WTC11 (cell line): ENCODE data around the gene KNSTRN. TPM values are rescaled to one million over a fixed set of nuclear protein-coding genes. Genes with fewer than 3 reads are reported as not detected.

ENCODE experiments used
- ATAC-seq: fragments of 200-7000 bp; cut with Tn5 transposase; 2 replicates; pipeline ENCODE4 v1.10.0; 2021; ENCODE audit warnings: mild to moderate bottlenecking, moderate library complexity
- CTCF ChIA-PET: fragments of 300-600 bp; sonication (Branson Sonifier 250); formaldehyde crosslinking; loops from one replicate; lab custom pipeline; 2021; ENCODE audit warnings: antibody characterized with exemption; lab: Charles Lee
- POLR2A ChIA-PET: fragments of 350-600 bp; sonication (Branson Sonifier 250); formaldehyde crosslinking; loops from one replicate; lab custom pipeline; 2021; ENCODE audit warnings: antibody characterized with exemption; lab: Charles Lee
- DNase-seq: peaks from one replicate; pipeline ENCODE4 v3.0.0; 2021; ENCODE audit warnings: low spot score
- H3K27ac Mint-ChIP-seq: 2 replicates; pipeline ENCODE4 v1.8.0; 2021; ENCODE audit warnings: mixed read lengths
- H3K27me3 Mint-ChIP-seq: 2 replicates; pipeline ENCODE4 v1.8.0; 2021; ENCODE audit warnings: low read depth, mild to moderate bottlenecking, moderate library complexity, mixed read lengths
- H3K36me3 Mint-ChIP-seq: 2 replicates; pipeline ENCODE4 v1.8.0; 2021; ENCODE audit warnings: mixed read lengths
- H3K4me1 Mint-ChIP-seq: 2 replicates; pipeline ENCODE4 v1.8.0; 2022; ENCODE audit warnings: mixed read lengths
- H3K4me3 Mint-ChIP-seq: 2 replicates; pipeline ENCODE4 v1.8.0; 2021; ENCODE audit warnings: mild to moderate bottlenecking, moderate library complexity, mixed read lengths
- H3K9me3 Mint-ChIP-seq: 2 replicates; pipeline ENCODE4 v1.8.0; 2021; ENCODE audit warnings: mixed read lengths
- AR ChIP-seq: fragments of 250-450 bp; sonication (Bioruptor Pico); IDR thresholded peaks from 2 replicates; pipeline ENCODE4 v1.9.0; 2021; ENCODE audit warnings: mild to moderate bottlenecking
- E2F4 ChIP-seq: sonication (generic); formaldehyde crosslinking; IDR thresholded peaks from 2 replicates; pipeline ENCODE4 v1.8.1; 2022; ENCODE audit warnings: low read depth, mild to moderate bottlenecking, moderate library complexity, missing genetic modification reagents, borderline replicate concordance
- EMX1 ChIP-seq: fragments of 250-450 bp; sonication (Bioruptor Pico); IDR thresholded peaks from 2 replicates; pipeline ENCODE4 v1.8.0; 2021; ENCODE audit warnings: mild to moderate bottlenecking
- ETV6 ChIP-seq: sonication (generic); formaldehyde crosslinking; IDR thresholded peaks from 2 replicates; pipeline ENCODE4 v1.8.1; 2022; ENCODE audit warnings: mild to moderate bottlenecking, missing genetic modification reagents
- HMGA2 ChIP-seq: fragments of 250-450 bp; sonication (Bioruptor Pico); IDR thresholded peaks from 2 replicates; pipeline ENCODE4 v1.4.0; 2021; ENCODE audit warnings: mild to moderate bottlenecking, moderate library complexity
- JAZF1 ChIP-seq: fragments of 250-450 bp; sonication (Bioruptor Pico); IDR thresholded peaks from 2 replicates; pipeline ENCODE4 v1.9.0; 2021; ENCODE audit warnings: moderate library complexity, mild to moderate bottlenecking, inconsistent platforms
- JUN ChIP-seq: sonication (generic); formaldehyde crosslinking; IDR thresholded peaks from 2 replicates; pipeline ENCODE4 v1.8.0; 2023; ENCODE audit warnings: mild to moderate bottlenecking, missing genetic modification reagents
- KAT7 ChIP-seq: sonication (generic); formaldehyde crosslinking; IDR thresholded peaks from 2 replicates; pipeline ENCODE4 v1.8.1; 2023; ENCODE audit warnings: missing genetic modification reagents, mild to moderate bottlenecking, borderline replicate concordance
- NFYB ChIP-seq: sonication (generic); formaldehyde crosslinking; conservative IDR thresholded peaks from 2 replicates; pipeline ENCODE4 v1.8.0; 2022; ENCODE audit warnings: low read depth, missing genetic modification reagents
- NR3C1 ChIP-seq: sonication (generic); formaldehyde crosslinking; conservative IDR thresholded peaks from 2 replicates; pipeline ENCODE4 v1.8.1; 2023; ENCODE audit warnings: low read depth, mild to moderate bottlenecking, missing genetic modification reagents
- SMAD3 ChIP-seq: sonication (generic); formaldehyde crosslinking; IDR thresholded peaks from 2 replicates; pipeline ENCODE4 v1.8.0; 2022; ENCODE audit warnings: missing genetic modification reagents, mild to moderate bottlenecking, borderline replicate concordance
- SMAD4 ChIP-seq: sonication (generic); formaldehyde crosslinking; IDR thresholded peaks from 2 replicates; pipeline ENCODE4 v1.8.0; 2022; ENCODE audit warnings: mild to moderate bottlenecking, missing genetic modification reagents
- SP1 ChIP-seq: sonication (generic); formaldehyde crosslinking; conservative IDR thresholded peaks from 2 replicates; pipeline ENCODE4 v1.8.1; 2022; ENCODE audit warnings: missing genetic modification reagents
- ZNF121 ChIP-seq: sonication (generic); formaldehyde crosslinking; IDR thresholded peaks from 2 replicates; pipeline ENCODE4 v1.8.0; 2023; ENCODE audit warnings: missing genetic modification reagents
- ZNF219 ChIP-seq: sonication (generic); formaldehyde crosslinking; IDR thresholded peaks from 2 replicates; pipeline ENCODE4 v1.8.0; 2023; ENCODE audit warnings: missing genetic modification reagents, mild to moderate bottlenecking, borderline replicate concordance
- ZNF232 ChIP-seq: sonication (generic); formaldehyde crosslinking; IDR thresholded peaks from 2 replicates; pipeline ENCODE4 v1.8.0; 2022; ENCODE audit warnings: mild to moderate bottlenecking, missing genetic modification reagents
- ZNF263 ChIP-seq: sonication (generic); formaldehyde crosslinking; IDR thresholded peaks from 2 replicates; pipeline ENCODE4 v1.8.1; 2022; ENCODE audit warnings: low read depth, mild to moderate bottlenecking, moderate library complexity, missing genetic modification reagents
- ZNF396 ChIP-seq: fragments of 250-450 bp; sonication (Bioruptor Pico); IDR thresholded peaks from 2 replicates; pipeline ENCODE4 v1.8.0; 2021; ENCODE audit warnings: mild to moderate bottlenecking, moderate library complexity, borderline replicate concordance
- ZNF671 ChIP-seq: fragments of 250-450 bp; sonication (Bioruptor Pico); IDR thresholded peaks from 2 replicates; pipeline ENCODE4 v1.8.0; 2021; ENCODE audit warnings: mild to moderate bottlenecking
- total RNA-seq: library from RNA; stranded (reverse); gene quantifications from 3 replicates; pipeline ENCODE4 v1.2.3, GENCODE V29; 2021
- TF ChIP-seq, protein P1 (sequence below): sonication (generic); formaldehyde crosslinking; IDR thresholded peaks from 2 replicates; pipeline ENCODE4 v1.8.1; 2022; ENCODE audit warnings: mild to moderate bottlenecking, missing genetic modification reagents, moderate library complexity, borderline replicate concordance
- TF ChIP-seq, protein P2 (sequence below): sonication (generic); formaldehyde crosslinking; IDR thresholded peaks from 2 replicates; pipeline ENCODE4 v1.8.1; 2023; ENCODE audit warnings: mild to moderate bottlenecking, missing genetic modification reagents
- TF ChIP-seq, protein P3 (sequence below): sonication (generic); formaldehyde crosslinking; IDR thresholded peaks from 2 replicates; pipeline ENCODE4 v1.8.0; 2022; ENCODE audit warnings: mild to moderate bottlenecking, missing genetic modification reagents
- TF ChIP-seq, protein P4 (sequence below): fragments of 250-450 bp; sonication (Bioruptor Pico); IDR thresholded peaks from 2 replicates; pipeline ENCODE4 v1.9.0; 2021; ENCODE audit warnings: mild to moderate bottlenecking, borderline replicate concordance

Gene KNSTRN
- total RNA-seq, 1 experiment from 2014 or later, result 73.4 TPM

DNA sequence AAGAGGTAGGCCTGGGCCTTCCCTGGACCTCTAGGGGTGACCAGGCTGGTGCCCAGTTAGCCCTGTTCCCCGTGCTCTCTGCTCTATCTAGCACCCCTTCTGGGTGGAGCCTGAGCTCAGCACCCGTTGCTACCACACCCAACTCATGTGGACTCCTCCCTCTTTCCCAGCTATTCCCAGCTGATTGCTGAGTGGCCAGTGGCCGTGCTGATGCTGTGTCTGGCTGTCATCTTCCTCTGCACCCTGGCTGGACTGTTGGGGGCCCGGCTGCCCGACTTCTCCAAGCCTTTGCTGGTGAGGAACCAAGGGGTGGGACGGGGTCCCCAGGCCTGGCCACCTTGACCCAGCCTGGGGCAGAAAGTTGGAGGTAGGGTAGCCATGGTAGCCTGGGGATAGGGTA lies 18.3 kb upstream of the KNSTRN start (continued):
- no peak for TF ChIP-seq AR (CRISPR knock-in tag)
- TF ChIP-seq ZNF671, result no peak
- no peak for TF ChIP-seq ZNF396 (CRISPR knock-in tag)
- TF ChIP-seq, protein P1, sequence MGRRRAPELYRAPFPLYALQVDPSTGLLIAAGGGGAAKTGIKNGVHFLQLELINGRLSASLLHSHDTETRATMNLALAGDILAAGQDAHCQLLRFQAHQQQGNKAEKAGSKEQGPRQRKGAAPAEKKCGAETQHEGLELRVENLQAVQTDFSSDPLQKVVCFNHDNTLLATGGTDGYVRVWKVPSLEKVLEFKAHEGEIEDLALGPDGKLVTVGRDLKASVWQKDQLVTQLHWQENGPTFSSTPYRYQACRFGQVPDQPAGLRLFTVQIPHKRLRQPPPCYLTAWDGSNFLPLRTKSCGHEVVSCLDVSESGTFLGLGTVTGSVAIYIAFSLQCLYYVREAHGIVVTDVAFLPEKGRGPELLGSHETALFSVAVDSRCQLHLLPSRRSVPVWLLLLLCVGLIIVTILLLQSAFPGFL (CRISPR knock-in tag), result no peak
- TF ChIP-seq SP1 (CRISPR knock-in tag), result no peak
- TF ChIP-seq, protein P2, sequence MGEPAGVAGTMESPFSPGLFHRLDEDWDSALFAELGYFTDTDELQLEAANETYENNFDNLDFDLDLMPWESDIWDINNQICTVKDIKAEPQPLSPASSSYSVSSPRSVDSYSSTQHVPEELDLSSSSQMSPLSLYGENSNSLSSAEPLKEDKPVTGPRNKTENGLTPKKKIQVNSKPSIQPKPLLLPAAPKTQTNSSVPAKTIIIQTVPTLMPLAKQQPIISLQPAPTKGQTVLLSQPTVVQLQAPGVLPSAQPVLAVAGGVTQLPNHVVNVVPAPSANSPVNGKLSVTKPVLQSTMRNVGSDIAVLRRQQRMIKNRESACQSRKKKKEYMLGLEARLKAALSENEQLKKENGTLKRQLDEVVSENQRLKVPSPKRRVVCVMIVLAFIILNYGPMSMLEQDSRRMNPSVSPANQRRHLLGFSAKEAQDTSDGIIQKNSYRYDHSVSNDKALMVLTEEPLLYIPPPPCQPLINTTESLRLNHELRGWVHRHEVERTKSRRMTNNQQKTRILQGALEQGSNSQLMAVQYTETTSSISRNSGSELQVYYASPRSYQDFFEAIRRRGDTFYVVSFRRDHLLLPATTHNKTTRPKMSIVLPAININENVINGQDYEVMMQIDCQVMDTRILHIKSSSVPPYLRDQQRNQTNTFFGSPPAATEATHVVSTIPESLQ, result no peak
- TF ChIP-seq EMX1, result no peak
- no peak for TF ChIP-seq JAZF1
- TF ChIP-seq, protein P3, sequence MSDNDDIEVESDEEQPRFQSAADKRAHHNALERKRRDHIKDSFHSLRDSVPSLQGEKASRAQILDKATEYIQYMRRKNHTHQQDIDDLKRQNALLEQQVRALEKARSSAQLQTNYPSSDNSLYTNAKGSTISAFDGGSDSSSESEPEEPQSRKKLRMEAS (CRISPR knock-in tag), result no peak
- TF ChIP-seq E2F4 (CRISPR knock-in tag), result no peak

DNA sequence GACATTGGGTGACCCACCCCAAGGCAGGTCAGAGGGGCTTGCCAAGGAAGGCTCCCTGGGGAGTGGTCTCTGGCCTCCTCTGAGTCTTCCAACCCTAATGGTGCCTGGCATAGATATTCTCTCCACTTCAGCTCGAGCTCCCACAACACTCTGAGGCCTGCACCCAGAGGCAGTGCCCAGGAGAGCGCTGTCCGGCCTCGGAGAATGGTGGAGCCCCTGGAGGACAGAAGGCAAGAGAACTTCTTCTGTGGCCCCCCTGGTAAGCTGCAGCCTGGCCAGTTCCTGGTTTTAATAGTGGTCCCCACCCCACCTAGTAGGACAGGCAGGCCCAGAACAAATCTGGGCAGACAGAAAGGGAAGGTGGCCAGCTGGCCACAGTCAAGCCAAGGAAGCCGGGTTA lies 17.5 kb upstream of the KNSTRN start:
- DNase-seq, result no peak
- ATAC-seq, result no peak
- Mint-ChIP-seq H3K36me3 (no peaks in the 10 kb centered on the region), H3K9me3 (no peaks in the 10 kb centered on the region), H3K4me1 (peaks cover 5% of the 10 kb centered on the region), H3K4me3 (no peak overlapping the region), H3K27ac (no peak overlapping the region), H3K27me3 (peaks cover 41% of the 10 kb centered on the region)
- ChIA-PET POLR2A (no interaction called here), CTCF (interaction anchor here (7.2 to 8.4 kb wide), 2 partner anchors 21 to 26 kb away, joined by 78 to 87 read pairs; partner anchors contain the start of gene CCDC9B)
- TF ChIP-seq SMAD3 (CRISPR knock-in tag) (no peak), HMGA2 (CRISPR knock-in tag) (no peak), SMAD4 (CRISPR knock-in tag) (no peak), ZNF232 (CRISPR knock-in tag) (no peak), ETV6 (CRISPR knock-in tag) (no peak), ZNF121 (CRISPR knock-in tag) (no peak), NFYB (CRISPR knock-in tag) (no peak), NR3C1 (CRISPR knock-in tag) (no peak), ZNF263 (no peak), ZNF219 (no peak), KAT7 (CRISPR knock-in tag) (no peak), JUN (CRISPR knock-in tag) (no peak)
- TF ChIP-seq, protein P4, sequence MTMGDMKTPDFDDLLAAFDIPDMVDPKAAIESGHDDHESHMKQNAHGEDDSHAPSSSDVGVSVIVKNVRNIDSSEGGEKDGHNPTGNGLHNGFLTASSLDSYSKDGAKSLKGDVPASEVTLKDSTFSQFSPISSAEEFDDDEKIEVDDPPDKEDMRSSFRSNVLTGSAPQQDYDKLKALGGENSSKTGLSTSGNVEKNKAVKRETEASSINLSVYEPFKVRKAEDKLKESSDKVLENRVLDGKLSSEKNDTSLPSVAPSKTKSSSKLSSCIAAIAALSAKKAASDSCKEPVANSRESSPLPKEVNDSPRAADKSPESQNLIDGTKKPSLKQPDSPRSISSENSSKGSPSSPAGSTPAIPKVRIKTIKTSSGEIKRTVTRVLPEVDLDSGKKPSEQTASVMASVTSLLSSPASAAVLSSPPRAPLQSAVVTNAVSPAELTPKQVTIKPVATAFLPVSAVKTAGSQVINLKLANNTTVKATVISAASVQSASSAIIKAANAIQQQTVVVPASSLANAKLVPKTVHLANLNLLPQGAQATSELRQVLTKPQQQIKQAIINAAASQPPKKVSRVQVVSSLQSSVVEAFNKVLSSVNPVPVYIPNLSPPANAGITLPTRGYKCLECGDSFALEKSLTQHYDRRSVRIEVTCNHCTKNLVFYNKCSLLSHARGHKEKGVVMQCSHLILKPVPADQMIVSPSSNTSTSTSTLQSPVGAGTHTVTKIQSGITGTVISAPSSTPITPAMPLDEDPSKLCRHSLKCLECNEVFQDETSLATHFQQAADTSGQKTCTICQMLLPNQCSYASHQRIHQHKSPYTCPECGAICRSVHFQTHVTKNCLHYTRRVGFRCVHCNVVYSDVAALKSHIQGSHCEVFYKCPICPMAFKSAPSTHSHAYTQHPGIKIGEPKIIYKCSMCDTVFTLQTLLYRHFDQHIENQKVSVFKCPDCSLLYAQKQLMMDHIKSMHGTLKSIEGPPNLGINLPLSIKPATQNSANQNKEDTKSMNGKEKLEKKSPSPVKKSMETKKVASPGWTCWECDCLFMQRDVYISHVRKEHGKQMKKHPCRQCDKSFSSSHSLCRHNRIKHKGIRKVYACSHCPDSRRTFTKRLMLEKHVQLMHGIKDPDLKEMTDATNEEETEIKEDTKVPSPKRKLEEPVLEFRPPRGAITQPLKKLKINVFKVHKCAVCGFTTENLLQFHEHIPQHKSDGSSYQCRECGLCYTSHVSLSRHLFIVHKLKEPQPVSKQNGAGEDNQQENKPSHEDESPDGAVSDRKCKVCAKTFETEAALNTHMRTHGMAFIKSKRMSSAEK (CRISPR knock-in tag), result no peak
